Natural killer cell (primary cell): ENCODE results near the gene DOCK6. TPM values are rescaled to one million over a fixed set of nuclear protein-coding genes. Genes with fewer than 3 reads are reported as not detected.

Experiments
- ATAC-seq, 3 donors: fragments of 150-1000 bp in 2 of 3; fragments of 200-7000 bp in 1 of 3; cut with Tn5 transposase; 1 replicate in 1 of 3; 2 replicates in 2 of 3; pipeline ENCODE4 v1.10.0; 2021; ENCODE audit warnings: mild to moderate bottlenecking in 2 of 3, moderate library complexity in 2 of 3
- DNase-seq, 2 donors: peaks; one replicate each; pipeline versions ENCODE4 v3.0.0 to v3.0.0-alpha.2; 2013 to 2021; ENCODE audit warnings: mixed read lengths in 1 of 2
- H3K27ac ChIP-seq: one replicate; pipeline ENCODE4 v1.5.1; 2013; ENCODE audit warnings: mild to moderate bottlenecking, low read length
- H3K27me3 ChIP-seq: one replicate; pipeline ENCODE4 v1.6.1; 2013; ENCODE audit warnings: low read length; ENCODE audit not compliant: control insufficient read depth, insufficient read depth
- H3K36me3 ChIP-seq: one replicate; pipeline ENCODE4 v1.6.1; 2013; ENCODE audit warnings: low read length; ENCODE audit not compliant: control insufficient read depth, insufficient read depth
- H3K4me1 ChIP-seq: one replicate; pipeline ENCODE4 v1.6.1; 2013; ENCODE audit warnings: low read length; ENCODE audit not compliant: control insufficient read depth, insufficient read depth
- H3K4me3 ChIP-seq: one replicate; pipeline ENCODE4 v1.5.1; 2013; ENCODE audit warnings: low read length
- H3K9me3 ChIP-seq: one replicate; pipeline ENCODE4 v1.6.1; 2013; ENCODE audit warnings: low read length; ENCODE audit not compliant: control insufficient read depth, insufficient read depth
- H3K27ac Mint-ChIP-seq, 2 donors: one replicate each; pipeline ENCODE4 v1.8.0; 2022; ENCODE audit warnings: mild to moderate bottlenecking in 2 of 2, mixed read lengths in 2 of 2, moderate library complexity in 1 of 2
- H3K27me3 Mint-ChIP-seq, 2 donors: one replicate each; pipeline ENCODE4 v1.8.0; 2022; ENCODE audit warnings: low read depth in 2 of 2, mixed read lengths in 2 of 2
- H3K36me3 Mint-ChIP-seq: one replicate; pipeline ENCODE4 v1.8.0; 2022; ENCODE audit warnings: mixed read lengths
- H3K4me1 Mint-ChIP-seq, 2 donors: one replicate each; pipeline ENCODE4 v1.8.0; 2022; ENCODE audit warnings: mixed read lengths in 2 of 2
- H3K4me3 Mint-ChIP-seq: one replicate; pipeline ENCODE4 v1.8.0; 2022; ENCODE audit warnings: mild to moderate bottlenecking, moderate library complexity, mixed read lengths
- H3K9me3 Mint-ChIP-seq, 2 donors: one replicate each; pipeline ENCODE4 v1.8.0; 2022; ENCODE audit warnings: mixed read lengths in 2 of 2
- CTCF ChIP-seq: fragments of 200-600 bp; IDR thresholded peaks from one replicate; pipeline ENCODE4 v1.8.0; 2022; ENCODE audit warnings: antibody characterized with exemption
- WGBS: methylation state at CpG from one replicate; pipeline ENCODE4 v1.1.7; 2013; ENCODE audit warnings: missing lambda C conversion rate; ENCODE audit not compliant: insufficient coverage; 5-methylcytosine and 5-hydroxymethylcytosine counted together
- intact Hi-C: fragments of 100-400 bp; cut with micrococcal nuclease; formaldehyde crosslinking; loops from one replicate; pipeline ENCODE4 v1.14.2; 2022
- total RNA-seq, 4 donors: library from RNA; stranded (reverse); fragments of 120-200 nt in 1 of 4; gene quantifications; one replicate each; pipeline versions ENCODE4 v1.2.3 to v1.2.4, GENCODE V29; 2013 to 2022

The DOCK6 gene
- total RNA-seq, 3 donors from 2014 or later (not counting 1 experiment from before 2014, with no cell fraction given) = 0.82 to 2.3 (median 0.86) TPM

- ATAC-seq (no peak), DNase-seq (no peak)
- 86% methylated on average over 2 of the region's 2 CpGs for WGBS
- intact Hi-C loops = no loop called here
- Mint-ChIP-seq H3K36me3 (no peaks in the 10 kb centered on the region), H3K4me1 (no peaks in the 10 kb centered on the region), H3K27ac (peak overlapping the region in 1 of 2 donors; percentile 17), H3K27me3 (no peaks in the 10 kb centered on the region), H3K4me3 (no peak overlapping the region), H3K9me3 (no peaks in the 10 kb centered on the region)
- Histone ChIP-seq H3K36me3 (no peaks in the 10 kb centered on the region), H3K9me3 (no peaks in the 10 kb centered on the region), H3K27me3 (no peaks in the 10 kb centered on the region), H3K4me1 (no peaks in the 10 kb centered on the region), H3K4me3 (no peak overlapping the region), H3K27ac (no peak overlapping the region)
- no peak for TF ChIP-seq CTCF
Observed at GRCh38 chr19:11209839-11210655, 52.3 kb downstream of the DOCK6 start.

- Histone ChIP-seq H3K4me1 (no peaks in the 10 kb centered on the region), H3K27ac (no peak overlapping the region), H3K36me3 (no peaks in the 10 kb centered on the region), H3K9me3 (no peaks in the 10 kb centered on the region), H3K4me3 (no peak overlapping the region), H3K27me3 (no peaks in the 10 kb centered on the region)
- Mint-ChIP-seq H3K9me3 (no peaks in the 10 kb centered on the region), H3K4me3 (peak overlapping the region; percentile 38), H3K4me1 (peaks cover 0 to 6% of the 10 kb centered on the region in 2 donors), H3K27ac (no peak overlapping the region), H3K36me3 (no peaks in the 10 kb centered on the region), H3K27me3 (peaks cover 0 to 4% of the 10 kb centered on the region in 2 donors)
- 92% methylated on average over 35 of the region's 38 CpGs for WGBS
- ATAC-seq (no peak), DNase-seq (no peak)
- TF ChIP-seq CTCF = no peak
- intact Hi-C loops = no loop called here
Observed at GRCh38 chr19:11208561-11209471, 53.5 kb downstream of the DOCK6 start.

- Mint-ChIP-seq H3K4me3 (no peak overlapping the region), H3K27ac (no peak overlapping the region), H3K4me1 (peaks cover 0 to 14% of the 10 kb centered on the region in 2 donors), H3K27me3 (peaks cover 0 to 9% of the 10 kb centered on the region in 2 donors), H3K36me3 (no peaks in the 10 kb centered on the region), H3K9me3 (no peaks in the 10 kb centered on the region)
- 69% methylated on average over 9 of the region's 9 CpGs for WGBS
- ATAC-seq (no peak), DNase-seq (no peak)
- H3K4me3 ChIP-seq = no peak overlapping the region
- H3K27ac ChIP-seq = no peak overlapping the region
- intact Hi-C loops = no loop called here
- no peaks in the 10 kb centered on the region for H3K9me3 ChIP-seq
- no peaks in the 10 kb centered on the region for H3K4me1 ChIP-seq
- no peaks in the 10 kb centered on the region for H3K27me3 ChIP-seq
- H3K36me3 ChIP-seq = no peaks in the 10 kb centered on the region
- no peak for TF ChIP-seq CTCF
Observed at GRCh38 chr19:11205939-11206570, 56.3 kb downstream of the DOCK6 start.
